GM12892 (cell line): ENCODE data around the gene SMOC2.

Experiments used
- POLR2A ChIP-seq: IDR thresholded peaks from 2 replicates; pipeline ENCODE4 v1.6.1; 2011; ENCODE audit warnings: low read depth, low read length, control low read depth
- POLR2AphosphoS5 ChIP-seq: IDR thresholded peaks from 2 replicates; pipeline ENCODE4 v1.6.1; 2011; ENCODE audit warnings: low read depth, low read length, control low read depth

- TF ChIP-seq POLR2AphosphoS5 (no peak), POLR2A (no peak)
These were observed 141.6 kb downstream of the SMOC2 start for GRCh38 chr6:168582571-168582981.
